ENCODE results near the gene HMGCR.
"Not testable (repeated sequence)": the region's sequence is repeated elsewhere in the genome, so short reads cannot be mapped to it uniquely, and the experiment has no call there.

HMGCR gene

GRCh38 chr5:75336615-75337336, at the start of gene HMGCR:
HMGCR (plus strand) TSS chr5:75337220; CDS start chr5:75342606, 5,386 bp downstream.
- peak; percentile 99 to 100 for DNase-seq

- not testable (repeated sequence) for DNase-seq
These were observed 45.2 kb upstream of the HMGCR start for GRCh38 chr5:75291844-75292243.

- DNase-seq = no peak
These were observed 36.9 kb upstream of the HMGCR start for GRCh38 chr5:75300084-75300483.

- no peak for DNase-seq
These were observed 33.6 kb upstream of the HMGCR start for GRCh38 chr5:75303419-75303818.

- not testable (repeated sequence) for DNase-seq
These were observed 32.5 kb upstream of the HMGCR start for GRCh38 chr5:75304486-75304885.

- no peak for DNase-seq
These were observed 30.3 kb upstream of the HMGCR start for GRCh38 chr5:75306746-75307145.

GRCh38 chr5:75310212-75310611, 26.8 kb upstream of the HMGCR start:
- DNase-seq = no peak

GRCh38 chr5:75319148-75319547, 17.9 kb upstream of the HMGCR start:
- DNase-seq = not testable (repeated sequence)

GRCh38 chr5:75319638-75320037, 17.4 kb upstream of the HMGCR start:
- DNase-seq = no peak

GRCh38 chr5:75320371-75320770, 16.6 kb upstream of the HMGCR start:
- DNase-seq = no peak

GRCh38 chr5:75322066-75322465, 15.0 kb upstream of the HMGCR start:
- DNase-seq = no peak

GRCh38 chr5:75324791-75325190, 12.2 kb upstream of the HMGCR start:
- DNase-seq = no peak

GRCh38 chr5:75325242-75325641, 11.8 kb upstream of the HMGCR start:
- no peak for DNase-seq

- no peak for DNase-seq
These were observed 6.6 kb upstream of the HMGCR start for GRCh38 chr5:75330404-75330803.

- no peak for DNase-seq
These were observed 5.6 kb upstream of the HMGCR start for GRCh38 chr5:75331095-75332090.

- not testable (repeated sequence) for DNase-seq
These were observed 3.3 kb upstream of the HMGCR start for GRCh38 chr5:75333759-75334158.

- not testable (repeated sequence) for DNase-seq
These were observed 2.6 kb upstream of the HMGCR start for GRCh38 chr5:75334413-75334812.

GRCh38 chr5:75335486-75335885, 1.5 kb upstream of the HMGCR start:
- no peak for DNase-seq

GRCh38 chr5:75335952-75336614, 937 bp upstream of the HMGCR start:
- DNase-seq = peak in 1 of 2 donors; percentile 40

- DNase-seq = peak in 1 of 2 donors; percentile 22
These were observed 474 bp downstream of the HMGCR start for GRCh38 chr5:75337366-75338021.

GRCh38 chr5:75338408-75338807, 1.4 kb downstream of the HMGCR start:
- DNase-seq = no peak

GRCh38 chr5:75340714-75341478, 3.9 kb downstream of the HMGCR start:
- no peak for DNase-seq
